GM12878 (cell line): ENCODE results near the gene VIT. TPM values are rescaled to one million over a fixed set of nuclear protein-coding genes. Genes with fewer than 3 reads are reported as not detected.

Experiments used
- ATAC-seq: fragments of 200-7000 bp; cut with Tn5 transposase; 3 replicates; pipeline ENCODE4 v1.9.1; 2020; ENCODE audit warnings: mild to moderate bottlenecking, moderate library complexity
- BruUV-seq: library from RNA; stranded (reverse); fragments of 400-500 nt; replicated peaks from 2 replicates; lab custom pipeline; 2021; lab: Mats Ljungman, UMichigan
- CTCF ChIA-PET: fragments of 300-600 bp; sonication (Branson Sonifier 250); formaldehyde crosslinking; extraction: SDS; loops from one replicate; lab custom pipeline; 2021; ENCODE audit warnings: inconsistent platforms; lab: Yijun Ruan, JAX
- POLR2A ChIA-PET: fragments of 350-600 bp; formaldehyde crosslinking; extraction: SDS; loops from one replicate; lab custom pipeline; 2021; ENCODE audit warnings: inconsistent platforms; lab: Charles Lee
- RAD21 ChIA-PET: fragments of 300-600 bp; sonication (Branson Sonifier 250); formaldehyde crosslinking; loops from one replicate; lab custom pipeline; 2023; ENCODE audit warnings: antibody characterized with exemption; ENCODE audit not compliant: unreplicated experiment; lab: Charles Lee
- SMC1A ChIA-PET: fragments of 300-600 bp; sonication (Branson Sonifier 250); formaldehyde crosslinking; loops from one replicate; lab custom pipeline; 2023; ENCODE audit not compliant: unreplicated experiment, uncharacterized antibody; lab: Charles Lee
- DNase-seq: peaks from one replicate; pipeline ENCODE4 v3.0.0-alpha.2; 2011; ENCODE audit warnings: low read depth, low spot score
- FAIRE-seq: peaks from 3 replicates; lab custom pipeline; 2011; peaks lifted over from hg19 to GRCh38; lab: Jason Lieb, UNC
- H2AFZ ChIP-seq: 2 replicates; pipeline ENCODE4 v1.6.0; 2011; ENCODE audit warnings: low read depth, low read length, control low read depth; ENCODE audit not compliant: control insufficient read depth
- H3K27ac ChIP-seq: 2 replicates; pipeline ENCODE4 v1.5.1; 2011; ENCODE audit warnings: control low read depth; ENCODE audit not compliant: control insufficient read depth, insufficient read depth
- H3K27me3 ChIP-seq, 2 experiments: replicated peaks in 1 of 2; 2 replicates each; pipeline versions ENCODE4 v1.6.0 to v1.6.1; 2011; ENCODE audit warnings: low read length in 1 of 2; ENCODE audit not compliant: control insufficient read depth in 2 of 2, insufficient read depth in 2 of 2
- H3K36me3 ChIP-seq, 2 experiments: 2 replicates each; pipeline ENCODE4 v1.5.1; 2011; ENCODE audit warnings: low read length in 1 of 2; ENCODE audit not compliant: control insufficient read depth in 2 of 2, insufficient read depth in 2 of 2
- H3K4me1 ChIP-seq: 2 replicates; pipeline ENCODE4 v1.6.1; 2011; ENCODE audit warnings: mild to moderate bottlenecking, low read length, moderate library complexity, mixed read lengths; ENCODE audit not compliant: control insufficient read depth, insufficient read depth
- H3K4me2 ChIP-seq: 2 replicates; pipeline ENCODE4 v1.6.0; 2011; ENCODE audit warnings: control low read depth; ENCODE audit not compliant: control insufficient read depth, insufficient read depth
- H3K4me3 ChIP-seq: fragments of 200-600 bp; sonication (generic); 2 replicates; pipeline ENCODE4 v1.5.1; 2016
- H3K79me2 ChIP-seq: 2 replicates; pipeline ENCODE4 v1.6.0; 2011; ENCODE audit warnings: low read length; ENCODE audit not compliant: control insufficient read depth, insufficient read depth
- H3K9ac ChIP-seq: 2 replicates; pipeline ENCODE4 v1.8.0; 2011; ENCODE audit warnings: low read length, control low read depth, mixed read lengths; ENCODE audit not compliant: control insufficient read depth, insufficient read depth
- H3K9me3 ChIP-seq: replicated peaks from 3 replicates; pipeline ENCODE4 v1.5.1; 2011; ENCODE audit warnings: mild to moderate bottlenecking, low read length; ENCODE audit not compliant: control insufficient read depth, insufficient read depth
- H4K20me1 ChIP-seq: 2 replicates; pipeline ENCODE4 v1.6.0; 2011; ENCODE audit not compliant: control insufficient read depth, insufficient read depth
- CEBPB ChIP-seq, 2 experiments: fragments of 150-350 bp in 1 of 2; IDR thresholded peaks; 2 replicates each; pipeline ENCODE4 v1.6.1; 2012 to 2014; ENCODE audit warnings: low read depth in 2 of 2, low read length in 2 of 2, borderline replicate concordance in 1 of 2, inconsistent platforms in 1 of 2
- CHD4 ChIP-seq: fragments of 200-600 bp; sonication (generic); IDR thresholded peaks from 2 replicates; pipeline ENCODE4 v1.6.1; 2016; ENCODE audit warnings: mild to moderate bottlenecking
- HCFC1 ChIP-seq: fragments of 150-350 bp; IDR thresholded peaks from 2 replicates; pipeline ENCODE4 v1.6.1; 2014; ENCODE audit warnings: low read length
- MLLT1 ChIP-seq: fragments of 450-650 bp; IDR thresholded peaks from 2 replicates; pipeline ENCODE4 v1.6.1; 2016; ENCODE audit warnings: mild to moderate bottlenecking
- NFYB ChIP-seq: IDR thresholded peaks from 2 replicates; pipeline ENCODE4 v1.6.1; 2011; ENCODE audit warnings: low read depth, mild to moderate bottlenecking, low read length, improper control_type of control experiment, moderate library complexity; ENCODE audit not compliant: insufficient read depth
- POLR2A ChIP-seq: IDR thresholded peaks from 2 replicates; pipeline ENCODE4 v1.6.1; 2011; ENCODE audit warnings: low read depth, mild to moderate bottlenecking, low read length
- RUNX3 ChIP-seq: IDR thresholded peaks from 2 replicates; pipeline ENCODE4 v1.6.1; 2012; ENCODE audit warnings: low read length, inconsistent platforms
- STAT3 ChIP-seq: IDR thresholded peaks from 2 replicates; pipeline ENCODE4 v1.6.1; 2011; ENCODE audit warnings: low read depth, low read length, improper control_type of control experiment
- SUZ12 ChIP-seq: fragments of 200-600 bp; sonication (generic); IDR thresholded peaks from one replicate; pipeline ENCODE4 v1.6.1; 2018; ENCODE audit warnings: antibody characterized with exemption, mild to moderate bottlenecking; ENCODE audit not compliant: unreplicated experiment
- TCF3 ChIP-seq: IDR thresholded peaks from 2 replicates; pipeline ENCODE4 v1.6.1; 2012; ENCODE audit warnings: low read depth, mild to moderate bottlenecking, low read length, borderline replicate concordance; ENCODE audit not compliant: insufficient read depth
- YY1 ChIP-seq: IDR thresholded peaks from 2 replicates; pipeline ENCODE4 v1.6.1; 2011; ENCODE audit warnings: low read depth, mild to moderate bottlenecking, low read length
- WGBS: methylation state at CpG from one replicate; pipeline ENCODE4 v1.1.6; 2016; ENCODE audit warnings: low lambda C conversion rate; ENCODE audit not compliant: insufficient replicate concordance, insufficient coverage; ENCODE audit errors: missing lambda C conversion rate; 5-methylcytosine and 5-hydroxymethylcytosine counted together
- in situ Hi-C: fragments of 300-500 bp; cut with MboI; formaldehyde crosslinking; loops from 9 replicates; pipeline ENCODE4 v1.14.3; 2018; ENCODE audit warnings: mixed read lengths
- intact Hi-C: fragments of 100-400 bp; cut with micrococcal nuclease; formaldehyde crosslinking; loops from one replicate; pipeline ENCODE4 v1.14.2; 2022; ENCODE audit not compliant: unreplicated experiment
- polyA plus RNA-seq, 11 experiments: library from polyadenylated mRNA; depleted of rRNA in 4 of 11; unstranded in 6 of 11; stranded (reverse) in 5 of 11; fragments of >200 nt; fragmentation: Nextera tagmentation in 4 of 11; fragmentation: Illumina TruSeq in 1 of 11; extraction: Ambion mirVana in 4 of 11; extraction: Trizol in 1 of 11; gene quantifications; 1 replicate in 1 of 11; 2 replicates in 10 of 11; pipeline versions ENCODE4 v1.2.1 to v1.2.3, GENCODE V29; 2011 to 2016; ENCODE audit warnings: inconsistent platforms in 2 of 11, missing spikeins in 2 of 11, low read depth in 1 of 11
- total RNA-seq, 4 experiments: library from RNA; depleted of rRNA in 3 of 4; stranded (reverse); fragments of >200 nt in 3 of 4; fragmentation: Illumina TruSeq in 1 of 4; extraction: Trizol in 1 of 4; gene quantifications; 2 replicates each; pipeline versions ENCODE4 v1.2.1 to v1.2.3, GENCODE V29; 2013 to 2021

The VIT gene
- total and polyA plus RNA-seq, 10 of the 15 experiments (the other 5 are each of a cell fraction or from before 2014, with no cell fraction given) = 0.05 to 0.14 TPM; not detected in 8

GRCh38 chr2:36727550-36727949 is 31.0 kb downstream of the VIT start:
- H3K4me2 ChIP-seq = no peak overlapping the region
- SMC1A ChIA-PET = interaction anchor here (0.6 kb wide), 1 partner anchor 68 kb away, joined by 3 read pairs; no protein-coding TSS in a partner anchor
- no peaks in the 10 kb centered on the region for H3K9me3 ChIP-seq
- no peak for DNase-seq
- FAIRE-seq = peak; percentile 38
- intact Hi-C loops = no loop called here
- BruUV-seq = no TSS peak
- ATAC-seq = no peak
- POLR2A ChIA-PET = no interaction called here
- H3K36me3 ChIP-seq = no peaks in the 10 kb centered on the region
- H3K79me2 ChIP-seq = no peaks in the 10 kb centered on the region
- H2AFZ ChIP-seq = no peak overlapping the region
- CTCF ChIA-PET = no interaction called here
- no peak overlapping the region for H3K27ac ChIP-seq
- RAD21 ChIA-PET = no interaction called here
- 0 out of 2 replicates have a peak, but pooled peaks cover 2% of the 10 kb centered on the region for H4K20me1 ChIP-seq
- WGBS = 52% methylated on average over 3 of the region's 3 CpGs
- no peak overlapping the region for H3K9ac ChIP-seq
- no peak for TF ChIP-seq STAT3
- TF ChIP-seq TCF3 = no peak
- TF ChIP-seq YY1 = no peak
- TF ChIP-seq POLR2A = no peak
- no peak for TF ChIP-seq MLLT1
- no peak for TF ChIP-seq CHD4
- no peak for TF ChIP-seq NFYB
- no peak for TF ChIP-seq HCFC1
- TF ChIP-seq RUNX3 = no peak
- no peak for TF ChIP-seq SUZ12
- no peak for TF ChIP-seq CEBPB (IDR thresholded peaks at IDR 0.05; ENCODE audit: borderline replicate concordance in 1 of 2, low read depth in 2 of 2, low read length in 2 of 2)
- TF ChIP-seq, all 136 proteins: peak for 0
- Histone ChIP-seq H3K27me3 (no peaks in the 10 kb centered on the region), H3K4me3 (no peak overlapping the region), H3K4me1 (no peaks in the 10 kb centered on the region)
- in situ Hi-C loops = no loop called here
